Ascending aorta (tissue), 2 donors: ENCODE results near the gene CFTR. TPM values are rescaled to one million over a fixed set of nuclear protein-coding genes. Genes with fewer than 3 reads are reported as not detected.

Experiments
- DNase-seq, 2 donors: peaks; one replicate each; pipeline ENCODE4 v3.0.0-alpha.2; 2019; ENCODE audit warnings: low spot score in 2 of 2
- H3K27ac ChIP-seq, 2 donors: fragments of 200-600 bp; sonication (generic); one replicate each; pipeline ENCODE4 v1.5.1; 2016 to 2017; ENCODE audit warnings: mild to moderate bottlenecking in 1 of 2
- H3K27me3 ChIP-seq: fragments of 200-600 bp; sonication (generic); one replicate; pipeline ENCODE4 v1.5.1; 2017
- H3K36me3 ChIP-seq, 2 donors: fragments of 200-600 bp; sonication (generic); one replicate each; pipeline ENCODE4 v1.5.1; 2016
- H3K4me1 ChIP-seq, 2 donors: fragments of 200-600 bp; sonication (generic); one replicate each; pipeline ENCODE4 v1.5.1; 2016 to 2017; ENCODE audit warnings: mild to moderate bottlenecking in 1 of 2
- H3K4me3 ChIP-seq, 2 donors: fragments of 200-600 bp; sonication (generic); one replicate each; pipeline ENCODE4 v1.5.1; 2016 to 2017; ENCODE audit warnings: mild to moderate bottlenecking in 1 of 2
- H3K9me3 ChIP-seq, 2 donors: fragments of 200-600 bp; sonication (generic); one replicate each; pipeline ENCODE4 v1.5.1; 2016
- intact Hi-C: fragments of 100-400 bp; cut with DNase I; formaldehyde crosslinking; loops from one replicate; pipeline ENCODE4 v1.15.1; 2023
- total RNA-seq: library from RNA; depleted of rRNA; stranded (reverse); fragments of >200 nt; gene quantifications from one replicate; pipeline ENCODE4 v1.1.0, GENCODE V29; 2016
- TF ChIP-seq, protein P1 (sequence below), 3 experiments: fragments of 200-600 bp in 2 of 3; fragments of 450-650 bp in 1 of 3; sonication (generic) in 2 of 3; IDR thresholded peaks; one replicate each; pipeline ENCODE4 v1.5.1; 2016 to 2019; ENCODE audit warnings: antibody characterized with exemption in 3 of 3, mild to moderate bottlenecking in 1 of 3, moderate library complexity in 1 of 3

CFTR gene
- total RNA-seq, 1 donor from 2014 or later: 0.21 TPM

- no peaks in the 10 kb centered on the region for H3K36me3 ChIP-seq
- no peak overlapping the region for H3K4me3 ChIP-seq
- no peak for DNase-seq
- no peaks in the 10 kb centered on the region for H3K9me3 ChIP-seq
- no peak overlapping the region for H3K27ac ChIP-seq
- intact Hi-C loops: no loop called here
- H3K4me1 ChIP-seq: no peaks in the 10 kb centered on the region
- TF ChIP-seq, protein P1, sequence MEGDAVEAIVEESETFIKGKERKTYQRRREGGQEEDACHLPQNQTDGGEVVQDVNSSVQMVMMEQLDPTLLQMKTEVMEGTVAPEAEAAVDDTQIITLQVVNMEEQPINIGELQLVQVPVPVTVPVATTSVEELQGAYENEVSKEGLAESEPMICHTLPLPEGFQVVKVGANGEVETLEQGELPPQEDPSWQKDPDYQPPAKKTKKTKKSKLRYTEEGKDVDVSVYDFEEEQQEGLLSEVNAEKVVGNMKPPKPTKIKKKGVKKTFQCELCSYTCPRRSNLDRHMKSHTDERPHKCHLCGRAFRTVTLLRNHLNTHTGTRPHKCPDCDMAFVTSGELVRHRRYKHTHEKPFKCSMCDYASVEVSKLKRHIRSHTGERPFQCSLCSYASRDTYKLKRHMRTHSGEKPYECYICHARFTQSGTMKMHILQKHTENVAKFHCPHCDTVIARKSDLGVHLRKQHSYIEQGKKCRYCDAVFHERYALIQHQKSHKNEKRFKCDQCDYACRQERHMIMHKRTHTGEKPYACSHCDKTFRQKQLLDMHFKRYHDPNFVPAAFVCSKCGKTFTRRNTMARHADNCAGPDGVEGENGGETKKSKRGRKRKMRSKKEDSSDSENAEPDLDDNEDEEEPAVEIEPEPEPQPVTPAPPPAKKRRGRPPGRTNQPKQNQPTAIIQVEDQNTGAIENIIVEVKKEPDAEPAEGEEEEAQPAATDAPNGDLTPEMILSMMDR (IDR thresholded peaks at IDR 0.05): no peak
- H3K27me3 ChIP-seq: no peaks in the 10 kb centered on the region
Measured at GRCh38 chr7:117619681-117620080, 139.9 kb downstream of the CFTR start.

DNA sequence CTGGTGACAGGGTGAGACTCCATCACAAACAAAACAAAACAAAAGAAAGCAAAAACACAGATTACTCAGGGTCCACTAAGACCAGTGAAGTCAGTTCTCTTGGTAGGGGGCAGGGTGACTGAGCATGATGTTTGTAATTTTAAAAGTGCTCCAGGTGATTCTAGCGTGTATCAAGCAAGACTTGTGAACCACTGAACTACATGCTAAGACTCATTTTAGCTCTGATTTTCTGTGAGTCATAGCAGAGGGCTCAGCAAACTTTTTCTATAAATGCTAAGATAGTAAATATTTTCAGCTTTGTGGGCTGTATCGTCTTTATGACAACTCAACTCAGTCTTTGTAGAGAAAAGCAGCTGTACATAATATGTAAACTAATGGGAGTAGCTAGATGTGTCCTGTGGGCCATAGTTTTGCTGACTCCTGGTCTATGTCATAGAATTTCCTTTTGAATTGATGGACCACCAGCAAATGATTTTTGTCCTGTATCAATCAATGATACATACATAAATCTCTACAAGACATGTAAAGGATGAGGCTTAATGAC is 141.3 kb downstream of the CFTR start:
- Histone ChIP-seq H3K27me3 (no peaks in the 10 kb centered on the region), H3K4me1 (no peaks in the 10 kb centered on the region), H3K4me3 (no peak overlapping the region), H3K27ac (no peak overlapping the region), H3K9me3 (no peaks in the 10 kb centered on the region), H3K36me3 (no peaks in the 10 kb centered on the region)
- intact Hi-C loops: no loop called here
- DNase-seq: no peak
- TF ChIP-seq, protein P1 (IDR thresholded peaks at IDR 0.05): no peak

DNA sequence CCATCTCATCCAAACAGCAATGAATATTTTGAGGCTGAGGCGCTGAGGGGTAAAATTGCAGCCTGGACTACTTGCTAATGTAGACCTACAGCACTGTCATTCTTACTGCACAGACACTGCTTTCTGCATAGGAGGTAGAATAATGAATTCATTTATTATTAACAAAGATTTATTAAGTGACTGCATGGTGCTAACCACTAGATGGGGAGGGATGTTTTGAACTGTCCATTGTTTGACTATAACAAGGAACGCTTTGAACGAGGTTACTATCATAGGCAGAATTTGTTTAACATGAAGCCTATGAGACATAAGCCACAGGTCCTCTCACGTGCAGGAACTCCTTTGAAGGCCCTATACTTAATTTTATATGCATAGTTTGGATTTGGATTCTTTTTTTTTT is 143.8 kb downstream of the CFTR start:
- H3K36me3 ChIP-seq: no peaks in the 10 kb centered on the region
- no peaks in the 10 kb centered on the region for H3K27me3 ChIP-seq
- TF ChIP-seq, protein P1 (IDR thresholded peaks at IDR 0.05): no peak
- H3K27ac ChIP-seq: no peak overlapping the region
- intact Hi-C loops: no loop called here
- DNase-seq: no peak
- no peaks in the 10 kb centered on the region for H3K9me3 ChIP-seq
- no peaks in the 10 kb centered on the region for H3K4me1 ChIP-seq
- H3K4me3 ChIP-seq: no peak overlapping the region

DNA sequence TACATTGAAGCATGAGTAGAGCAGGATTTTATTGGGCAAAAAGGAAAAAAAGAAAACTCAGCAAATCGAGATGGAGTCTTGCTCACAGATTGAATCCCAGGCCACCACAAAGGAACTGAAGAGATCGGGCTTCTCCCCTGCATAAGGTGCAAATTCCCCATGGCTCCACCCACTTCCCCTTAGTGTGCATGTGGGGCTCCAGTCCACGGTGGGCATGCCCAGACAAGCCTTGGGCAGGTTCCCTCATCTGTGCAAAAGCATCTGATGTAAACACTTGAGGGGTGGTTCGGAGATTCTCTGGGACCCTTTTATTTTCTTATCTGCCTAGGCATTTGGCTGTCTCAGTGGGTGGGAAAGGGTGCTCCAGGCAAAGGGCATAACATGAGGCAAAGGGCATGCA is 150.7 kb downstream of the CFTR start:
- DNase-seq: no peak
- TF ChIP-seq, protein P1 (IDR thresholded peaks at IDR 0.05): no peak
- Histone ChIP-seq H3K27ac (no peak overlapping the region), H3K4me1 (no peaks in the 10 kb centered on the region), H3K27me3 (no peaks in the 10 kb centered on the region), H3K4me3 (no peak overlapping the region), H3K36me3 (no peaks in the 10 kb centered on the region), H3K9me3 (no peaks in the 10 kb centered on the region)
- intact Hi-C loops: no loop called here

DNA sequence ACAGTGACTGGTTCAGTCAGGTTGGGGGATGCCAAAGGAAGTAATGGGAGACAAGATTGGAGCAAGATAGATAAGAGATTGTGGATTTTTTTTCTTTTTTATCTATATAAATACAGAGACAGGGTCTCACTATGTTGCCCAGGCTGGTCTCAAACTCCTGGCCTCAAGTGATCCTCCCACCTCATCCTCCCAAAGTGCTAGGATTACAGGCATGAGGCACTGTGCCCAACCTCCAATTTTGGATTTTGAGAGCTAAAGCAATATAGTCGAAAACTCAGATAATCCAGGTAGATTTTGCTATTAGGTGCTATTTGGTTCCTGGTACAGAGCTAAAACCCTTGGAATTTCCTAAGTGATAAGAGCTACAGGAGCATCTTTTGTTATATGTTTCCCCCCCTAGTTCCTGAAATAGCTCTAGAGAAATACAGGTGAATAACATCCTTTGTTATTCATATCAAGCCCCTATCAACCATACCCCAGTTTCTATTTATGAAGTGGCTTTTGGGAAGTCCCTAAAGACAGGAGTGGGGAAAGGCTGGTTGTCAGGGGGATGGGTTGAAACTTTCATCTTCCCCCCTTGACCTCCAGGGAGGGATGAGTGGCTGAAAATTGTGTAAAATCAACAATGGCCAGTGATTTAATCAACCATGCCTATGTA is 151.2 kb downstream of the CFTR start:
- Histone ChIP-seq H3K4me1 (no peaks in the 10 kb centered on the region), H3K27ac (no peak overlapping the region), H3K4me3 (no peak overlapping the region), H3K9me3 (no peaks in the 10 kb centered on the region), H3K36me3 (no peaks in the 10 kb centered on the region), H3K27me3 (no peaks in the 10 kb centered on the region)
- DNase-seq: no peak
- TF ChIP-seq, protein P1 (IDR thresholded peaks at IDR 0.05): no peak
- intact Hi-C loops: no loop called here
